IMR-90 (cell line): ENCODE data around the gene MAP3K5. TPM values are rescaled to one million over a fixed set of nuclear protein-coding genes. Genes with fewer than 3 reads are reported as not detected.
A peak's percentile ranks its signal among the peaks of the same experiment; 100 is the strongest.

Experiments
- ATAC-seq: fragments of 200-7000 bp; cut with Tn5 transposase; 2 replicates; pipeline ENCODE4 v1.9.1; 2020; ENCODE audit warnings: low read depth, mild to moderate bottlenecking, moderate library complexity
- BruUV-seq: library from RNA; stranded (reverse); fragments of 400-500 nt; replicated peaks from 2 replicates; lab custom pipeline; 2021; lab: Mats Ljungman, UMichigan
- CTCF ChIA-PET: fragments of 300-600 bp; formaldehyde crosslinking; extraction: SDS; loops from one replicate; lab custom pipeline; 2021; ENCODE audit warnings: antibody characterized with exemption; lab: Yijun Ruan, JAX
- POLR2A ChIA-PET: fragments of 300-600 bp; sonication (Branson Sonifier 250); formaldehyde crosslinking; loops from one replicate; lab custom pipeline; 2022; ENCODE audit warnings: antibody characterized with exemption; ENCODE audit not compliant: unreplicated experiment; lab: Charles Lee
- DNase-seq: peaks from one replicate; pipeline ENCODE4 v3.0.0; 2013
- H2AFZ ChIP-seq: replicated peaks from 2 replicates; pipeline ENCODE3; 2013; ENCODE audit warnings: low read length, mild to moderate bottlenecking; ENCODE audit not compliant: poor library complexity
- H2AK5ac ChIP-seq: 2 replicates; pipeline ENCODE4 v1.6.1; 2013; ENCODE audit warnings: low read depth, low read length, inconsistent platforms
- H2AK9ac ChIP-seq: replicated peaks from 2 replicates; pipeline ENCODE3; 2013; ENCODE audit warnings: mild to moderate bottlenecking, low read depth, low read length, moderate library complexity; ENCODE audit not compliant: poor library complexity
- H2BK120ac ChIP-seq: 2 replicates; pipeline ENCODE4 v1.6.1; 2013; ENCODE audit warnings: low read depth, low read length, inconsistent platforms
- H2BK15ac ChIP-seq: 3 replicates; pipeline ENCODE4 v1.6.1; 2013; ENCODE audit warnings: low read depth, low read length, inconsistent platforms
- H2BK20ac ChIP-seq: 2 replicates; pipeline ENCODE4 v1.6.1; 2013; ENCODE audit warnings: low read depth, mild to moderate bottlenecking, inconsistent platforms, low read length, moderate library complexity
- H2BK5ac ChIP-seq: 2 replicates; pipeline ENCODE4 v1.6.1; 2013; ENCODE audit warnings: mild to moderate bottlenecking, low read depth, low read length, inconsistent platforms; ENCODE audit not compliant: poor library complexity, severe bottlenecking
- H3K14ac ChIP-seq: replicated peaks from 2 replicates; pipeline ENCODE4 v1.6.1; 2013; ENCODE audit warnings: low read depth, low read length, inconsistent platforms
- H3K18ac ChIP-seq: 2 replicates; pipeline ENCODE4 v1.6.1; 2013; ENCODE audit warnings: low read depth, low read length, control low read depth
- H3K23ac ChIP-seq: 2 replicates; pipeline ENCODE4 v1.6.1; 2013; ENCODE audit warnings: low read depth, low read length, inconsistent platforms
- H3K27ac ChIP-seq: 2 replicates; pipeline ENCODE4 v1.5.1; 2013; ENCODE audit warnings: mild to moderate bottlenecking, control low read depth, low read length; ENCODE audit not compliant: insufficient read depth
- H3K27me3 ChIP-seq: 2 replicates; pipeline ENCODE4 v1.6.1; 2013; ENCODE audit warnings: low read length; ENCODE audit not compliant: control insufficient read depth, insufficient read depth
- H3K36me3 ChIP-seq: 2 replicates; pipeline ENCODE4 v1.6.1; 2013; ENCODE audit warnings: low read length, mixed read lengths; ENCODE audit not compliant: control insufficient read depth, insufficient read depth
- H3K4ac ChIP-seq: 2 replicates; pipeline ENCODE4 v1.6.1; 2013; ENCODE audit warnings: low read depth, low read length, inconsistent platforms
- H3K4me1 ChIP-seq: 2 replicates; pipeline ENCODE4 v1.6.1; 2013; ENCODE audit warnings: low read length, mixed read lengths; ENCODE audit not compliant: control insufficient read depth, insufficient read depth
- H3K4me2 ChIP-seq: 2 replicates; pipeline ENCODE4 v1.6.1; 2013; ENCODE audit warnings: low read depth, mild to moderate bottlenecking, control low read depth, low read length, moderate library complexity
- H3K4me3 ChIP-seq: 2 replicates; pipeline ENCODE4 v1.5.1; 2013; ENCODE audit warnings: low read depth, mild to moderate bottlenecking, control low read depth, low read length, moderate library complexity; ENCODE audit not compliant: insufficient read depth
- H3K56ac ChIP-seq: 2 replicates; pipeline ENCODE4 v1.6.1; 2013; ENCODE audit warnings: low read length, inconsistent platforms; ENCODE audit not compliant: insufficient read depth; ENCODE audit errors: extremely low read depth
- H3K79me1 ChIP-seq, 2 experiments: 2 replicates each; pipeline ENCODE4 v1.6.1; 2013; ENCODE audit warnings: low read length in 2 of 2, inconsistent platforms in 1 of 2, low read depth in 1 of 2
- H3K9ac ChIP-seq: 2 replicates; pipeline ENCODE4 v1.6.1; 2013; ENCODE audit warnings: low read depth, low read length, control low read depth
- H3K9me1 ChIP-seq: 2 replicates; pipeline ENCODE4 v1.6.1; 2013; ENCODE audit warnings: low read length, inconsistent platforms; ENCODE audit not compliant: insufficient read depth
- H3K9me3 ChIP-seq: 2 replicates; pipeline ENCODE4 v1.6.1; 2013; ENCODE audit warnings: low read length; ENCODE audit not compliant: control insufficient read depth, insufficient read depth
- H4K20me1 ChIP-seq: 2 replicates; pipeline ENCODE4 v1.6.1; 2013; ENCODE audit warnings: low read length, inconsistent platforms; ENCODE audit not compliant: insufficient read depth
- H4K5ac ChIP-seq: 2 replicates; pipeline ENCODE4 v1.6.1; 2013; ENCODE audit warnings: mild to moderate bottlenecking, low read depth, low read length, control low read depth
- H4K8ac ChIP-seq, 2 experiments: 2 replicates each; pipeline ENCODE4 v1.6.1; 2013; ENCODE audit warnings: low read depth in 2 of 2, low read length in 2 of 2, control low read depth in 1 of 2, inconsistent platforms in 1 of 2
- H4K91ac ChIP-seq: 2 replicates; pipeline ENCODE4 v1.6.1; 2013; ENCODE audit warnings: low read depth, low read length, inconsistent platforms; ENCODE audit not compliant: insufficient read depth
- MAZ ChIP-seq: IDR thresholded peaks from 2 replicates; pipeline ENCODE4 v1.6.1; 2012; ENCODE audit warnings: low read depth, mild to moderate bottlenecking, low read length, improper control_type of control experiment, moderate library complexity, borderline replicate concordance
- MXI1 ChIP-seq: IDR thresholded peaks from 2 replicates; pipeline ENCODE4 v1.6.1; 2012; ENCODE audit warnings: low read depth, mild to moderate bottlenecking, low read length, moderate library complexity, borderline replicate concordance
- RAD21 ChIP-seq: IDR thresholded peaks from 2 replicates; pipeline ENCODE4 v1.6.1; 2012; ENCODE audit warnings: low read length, improper control_type of control experiment
- RCOR1 ChIP-seq: IDR thresholded peaks from 2 replicates; pipeline ENCODE4 v1.6.1; 2012; ENCODE audit warnings: mild to moderate bottlenecking, low read length, improper control_type of control experiment; ENCODE audit not compliant: insufficient replicate concordance
- RFX5 ChIP-seq: IDR thresholded peaks from 2 replicates; pipeline ENCODE4 v1.8.0; 2012; ENCODE audit warnings: low read depth, mild to moderate bottlenecking, low read length, moderate library complexity
- SMC3 ChIP-seq: fragments of 150-350 bp; IDR thresholded peaks from 2 replicates; pipeline ENCODE4 v1.6.1; 2016; ENCODE audit warnings: low read depth, mild to moderate bottlenecking, antibody characterized with exemption, low read length, moderate library complexity
- WGBS, 2 experiments: methylation state at CpG; one replicate each; pipeline versions ENCODE4 v1.1.5 to v1.1.7; 2013; ENCODE audit warnings: missing lambda C conversion rate in 2 of 2; ENCODE audit not compliant: insufficient read length in 1 of 2; ENCODE audit errors: extremely low coverage in 2 of 2; 5-methylcytosine and 5-hydroxymethylcytosine counted together
- dilution Hi-C: fragments of 300-500 bp; cut with HindIII; formaldehyde crosslinking; loops from one replicate; pipeline ENCODE4 v1.14.3; 2018; ENCODE audit warnings: low sequenced_read_pairs; ENCODE audit not compliant: unreplicated experiment
- in situ Hi-C: fragments of 300-500 bp; cut with MboI; formaldehyde crosslinking; loops from 3 replicates; pipeline ENCODE4 v1.14.3; 2019; ENCODE audit warnings: low sequenced_read_pairs, inconsistent platforms, mixed read lengths
- intact Hi-C: fragments of 100-400 bp; cut with micrococcal nuclease; formaldehyde crosslinking; loops from 2 replicates; pipeline ENCODE4 v1.10.0; 2022
- polyA plus RNA-seq, 3 experiments: library from polyadenylated mRNA; depleted of rRNA; stranded (reverse); fragments of >200 nt; gene quantifications; 2 replicates each; pipeline ENCODE4 v1.2.3, GENCODE V29; 2012; ENCODE audit warnings: low replicate concordance in 1 of 3
- total RNA-seq: library from RNA; depleted of rRNA; stranded (reverse); fragments of >200 nt; gene quantifications from 2 replicates; pipeline ENCODE4 v1.2.3, GENCODE V29; 2012
- TF ChIP-seq, protein P1 (sequence below): fragments of 150-350 bp; IDR thresholded peaks from 2 replicates; pipeline ENCODE4 v1.6.1; 2017; ENCODE audit warnings: mild to moderate bottlenecking, antibody characterized with exemption, low read length, low read depth
- TF ChIP-seq, protein P2 (sequence below): conservative IDR thresholded peaks from 2 replicates; pipeline ENCODE4 v1.5.1; 2012; ENCODE audit warnings: mild to moderate bottlenecking, low read depth, low read length, improper control_type of control experiment
- TF ChIP-seq, protein P3 (sequence below): fragments of 150-350 bp; IDR thresholded peaks from 2 replicates; pipeline ENCODE4 v1.6.1; 2016; ENCODE audit warnings: low read depth, mild to moderate bottlenecking, low read length, moderate library complexity, borderline replicate concordance

Gene MAP3K5
- total and polyA plus RNA-seq, 2 of the 4 experiments (the other 2 are of a cell fraction), result 5.4 to 17.6 TPM

DNA sequence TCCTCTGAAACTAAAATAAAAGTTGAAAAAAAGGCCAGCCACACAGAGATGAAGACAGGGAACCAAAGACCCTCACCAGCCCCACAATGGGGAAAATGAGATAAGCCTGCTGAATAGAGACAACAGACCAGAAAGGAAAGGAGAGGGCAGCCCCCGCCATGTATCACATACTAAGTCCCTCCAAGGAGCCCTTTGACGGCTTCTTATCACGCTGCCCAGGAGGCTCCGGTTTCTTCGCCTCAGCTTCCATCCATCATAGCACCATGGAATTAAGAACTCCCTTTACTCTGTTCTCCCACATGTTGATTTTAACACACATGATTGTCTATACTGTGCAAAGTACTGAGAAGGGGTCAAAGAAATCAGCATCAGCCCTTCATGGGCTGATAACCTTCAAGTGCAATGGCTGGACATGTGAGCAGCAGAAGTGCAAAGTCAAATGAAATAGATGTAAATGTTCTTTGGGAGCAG lies 54.9 kb downstream of the MAP3K5 start:
- ChIA-PET POLR2A (no interaction called here), CTCF (interaction anchor here (1.4 kb wide), 1 partner anchor 69 kb away, joined by 3 read pairs; no protein-coding TSS in a partner anchor)
- Histone ChIP-seq H3K36me3 (no peaks in the 10 kb centered on the region), H3K23ac (peak overlapping the region; percentile 26; the same call in 1 of the 2 replicates), H4K91ac (peak overlapping the region; percentile 57; the same call in 1 of the 2 replicates), H2BK5ac (peak overlapping the region; percentile 67), H3K4ac (peak overlapping the region; percentile 49), H2BK20ac (peak overlapping the region; percentile 59; the same call in 1 of the 2 replicates), H3K27ac (peak overlapping the region; percentile 79; the same call in 1 of the 2 replicates), H3K9me3 (no peaks in the 10 kb centered on the region), H4K5ac (peak overlapping the region; percentile 46; the same call in 1 of the 2 replicates), H3K4me3 (no peak overlapping the region), H4K8ac (peak overlapping the region; percentile 17 to 71; a peak in 3 of 4 replicates), H3K27me3 (no peaks in the 10 kb centered on the region), H3K14ac (peak overlapping the region; percentile 73), H3K9ac (peak overlapping the region; percentile 51), H2AFZ (no peak overlapping the region), H3K18ac (peak overlapping the region; percentile 62), H4K20me1 (peaks cover 24% of the 10 kb centered on the region; the same call in 1 of the 2 replicates), H2BK120ac (peak overlapping the region; percentile 39; the same call in 1 of the 2 replicates), H3K79me1 (peaks cover 45 to 67% of the 10 kb centered on the region in 2 experiments), H2BK15ac (no peak overlapping the region; the same call in 1 of the 3 replicates), H3K4me1 (peaks cover 29% of the 10 kb centered on the region), H2AK5ac (0 out of 2 replicates have a peak overlapping the region, but pooled peaks have one; percentile 24), H2AK9ac (no peak overlapping the region), H3K56ac (0 out of 2 replicates have a peak overlapping the region, but pooled peaks have one; percentile 5), H3K4me2 (peak overlapping the region; percentile 12; the same call in 1 of the 2 replicates), H3K9me1 (peaks cover 21% of the 10 kb centered on the region)
- WGBS, 2 experiments, result no CpG with 5 or more reads among the region's 5 CpGs
- in situ Hi-C loops (no loop called here), intact Hi-C loops (no loop called here), dilution Hi-C loops (no loop called here)
- TF ChIP-seq MXI1, result no peak
- TF ChIP-seq, protein P1, sequence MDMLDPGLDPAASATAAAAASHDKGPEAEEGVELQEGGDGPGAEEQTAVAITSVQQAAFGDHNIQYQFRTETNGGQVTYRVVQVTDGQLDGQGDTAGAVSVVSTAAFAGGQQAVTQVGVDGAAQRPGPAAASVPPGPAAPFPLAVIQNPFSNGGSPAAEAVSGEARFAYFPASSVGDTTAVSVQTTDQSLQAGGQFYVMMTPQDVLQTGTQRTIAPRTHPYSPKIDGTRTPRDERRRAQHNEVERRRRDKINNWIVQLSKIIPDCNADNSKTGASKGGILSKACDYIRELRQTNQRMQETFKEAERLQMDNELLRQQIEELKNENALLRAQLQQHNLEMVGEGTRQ, result no peak
- no peak for TF ChIP-seq SMC3
- TF ChIP-seq RCOR1, result no peak
- TF ChIP-seq MAZ, result no peak
- TF ChIP-seq, protein P2, sequence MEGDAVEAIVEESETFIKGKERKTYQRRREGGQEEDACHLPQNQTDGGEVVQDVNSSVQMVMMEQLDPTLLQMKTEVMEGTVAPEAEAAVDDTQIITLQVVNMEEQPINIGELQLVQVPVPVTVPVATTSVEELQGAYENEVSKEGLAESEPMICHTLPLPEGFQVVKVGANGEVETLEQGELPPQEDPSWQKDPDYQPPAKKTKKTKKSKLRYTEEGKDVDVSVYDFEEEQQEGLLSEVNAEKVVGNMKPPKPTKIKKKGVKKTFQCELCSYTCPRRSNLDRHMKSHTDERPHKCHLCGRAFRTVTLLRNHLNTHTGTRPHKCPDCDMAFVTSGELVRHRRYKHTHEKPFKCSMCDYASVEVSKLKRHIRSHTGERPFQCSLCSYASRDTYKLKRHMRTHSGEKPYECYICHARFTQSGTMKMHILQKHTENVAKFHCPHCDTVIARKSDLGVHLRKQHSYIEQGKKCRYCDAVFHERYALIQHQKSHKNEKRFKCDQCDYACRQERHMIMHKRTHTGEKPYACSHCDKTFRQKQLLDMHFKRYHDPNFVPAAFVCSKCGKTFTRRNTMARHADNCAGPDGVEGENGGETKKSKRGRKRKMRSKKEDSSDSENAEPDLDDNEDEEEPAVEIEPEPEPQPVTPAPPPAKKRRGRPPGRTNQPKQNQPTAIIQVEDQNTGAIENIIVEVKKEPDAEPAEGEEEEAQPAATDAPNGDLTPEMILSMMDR, result no peak
- TF ChIP-seq RFX5, result no peak
- TF ChIP-seq RAD21, result no peak
- TF ChIP-seq, protein P3, sequence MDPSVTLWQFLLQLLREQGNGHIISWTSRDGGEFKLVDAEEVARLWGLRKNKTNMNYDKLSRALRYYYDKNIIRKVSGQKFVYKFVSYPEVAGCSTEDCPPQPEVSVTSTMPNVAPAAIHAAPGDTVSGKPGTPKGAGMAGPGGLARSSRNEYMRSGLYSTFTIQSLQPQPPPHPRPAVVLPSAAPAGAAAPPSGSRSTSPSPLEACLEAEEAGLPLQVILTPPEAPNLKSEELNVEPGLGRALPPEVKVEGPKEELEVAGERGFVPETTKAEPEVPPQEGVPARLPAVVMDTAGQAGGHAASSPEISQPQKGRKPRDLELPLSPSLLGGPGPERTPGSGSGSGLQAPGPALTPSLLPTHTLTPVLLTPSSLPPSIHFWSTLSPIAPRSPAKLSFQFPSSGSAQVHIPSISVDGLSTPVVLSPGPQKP, result no peak
- ATAC-seq, result no peak
- no peak for DNase-seq
- no TSS peak for BruUV-seq
